ACHN (cell line): ENCODE data around the gene VCL.

ENCODE experiments used
- DNase-seq: peaks from one replicate; pipeline ENCODE4 v3.0.0-alpha.2; 2015
- in situ Hi-C: cut with HindIII; loops from 2 replicates; pipeline ENCODE4 v1.10.0; 2017; ENCODE audit warnings: low sequenced_read_pairs, low pct_ligation_motif_present, low pct_unique_long_range_greater_than_20kb

VCL gene

DNA sequence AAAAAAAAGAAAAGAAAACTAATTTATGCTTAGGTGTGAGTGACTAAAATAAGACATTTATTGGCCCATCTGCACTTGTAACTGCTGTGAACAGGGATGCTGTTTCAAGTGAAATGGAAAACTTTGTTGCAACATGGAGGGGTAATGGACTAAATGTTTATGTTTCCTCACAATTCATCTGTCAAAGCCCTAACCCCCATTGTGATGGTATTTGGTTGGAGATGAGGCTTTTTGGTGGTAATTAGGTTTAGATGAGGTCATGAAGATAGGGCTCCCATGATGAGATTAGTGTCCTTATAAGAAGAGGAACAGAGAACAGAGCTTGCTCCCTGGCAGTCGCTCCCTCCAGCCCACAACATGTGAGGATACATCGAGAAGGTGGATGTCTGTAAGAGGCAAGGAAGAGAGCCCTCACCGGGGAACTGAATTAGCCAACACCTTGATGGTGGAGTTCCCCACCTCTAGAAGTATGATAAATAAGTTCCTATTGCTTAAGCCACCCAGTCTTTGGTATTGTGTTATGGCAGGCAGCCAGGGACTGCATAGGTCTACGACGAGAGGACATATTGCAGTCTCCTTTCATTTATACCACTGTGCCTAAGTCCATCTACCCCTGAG is 28.6 kb upstream of the VCL start:
- DNase-seq, result no peak
- in situ Hi-C loops, result no loop called here

DNA sequence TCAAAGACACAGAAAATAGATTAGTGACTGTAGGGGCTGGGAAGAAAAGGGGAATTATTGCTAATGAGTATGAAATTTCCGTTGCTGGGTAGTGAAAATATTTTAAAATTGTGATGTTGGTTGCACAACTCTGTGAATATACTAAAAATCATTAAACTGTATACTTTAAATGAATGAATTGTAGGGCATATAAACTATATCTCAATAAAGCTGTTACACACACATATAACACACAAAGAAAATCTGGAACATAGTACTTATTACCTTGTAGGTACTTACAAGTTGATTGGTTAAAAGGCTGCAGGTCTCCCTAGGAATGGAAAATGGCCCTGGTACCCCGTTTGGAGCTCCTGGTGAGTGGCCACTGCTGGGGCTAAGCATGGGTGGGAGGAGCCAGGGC is 27.1 kb upstream of the VCL start:
- in situ Hi-C loops, result no loop called here
- no peak for DNase-seq

DNA sequence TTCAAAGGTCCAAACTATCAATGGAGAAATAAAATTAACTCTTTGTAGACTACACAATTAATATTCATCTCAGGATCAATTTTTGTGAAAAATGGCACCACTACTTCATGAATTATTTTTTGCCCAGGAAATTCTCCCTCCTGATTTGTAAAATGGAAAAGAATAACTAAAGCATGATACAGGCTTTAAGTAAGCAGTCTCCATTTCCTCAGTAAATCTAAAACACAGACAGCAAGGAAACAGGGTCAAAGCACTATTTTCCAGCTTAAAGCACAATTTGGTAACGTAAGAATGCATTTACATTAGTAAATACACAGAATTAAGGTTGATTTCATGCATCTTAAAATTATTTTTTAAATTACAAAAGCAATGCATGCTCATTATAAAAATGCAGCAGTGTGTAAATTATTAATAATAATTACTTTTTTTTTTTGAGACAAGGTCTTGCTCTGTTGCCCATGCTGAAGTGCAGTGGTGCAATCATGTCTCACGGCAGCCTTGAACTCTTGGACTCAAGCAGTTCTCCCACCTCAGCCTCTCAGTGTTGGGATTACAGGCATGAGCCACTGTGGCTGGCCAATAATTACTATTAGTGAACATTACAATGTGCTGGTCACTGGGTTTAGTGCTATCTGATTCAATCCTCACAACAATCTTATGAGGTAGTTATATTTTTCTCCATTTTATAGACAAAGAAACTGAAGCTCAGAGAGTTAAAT is 26.1 kb upstream of the VCL start:
- in situ Hi-C loops, result no loop called here
- DNase-seq, result no peak

DNA sequence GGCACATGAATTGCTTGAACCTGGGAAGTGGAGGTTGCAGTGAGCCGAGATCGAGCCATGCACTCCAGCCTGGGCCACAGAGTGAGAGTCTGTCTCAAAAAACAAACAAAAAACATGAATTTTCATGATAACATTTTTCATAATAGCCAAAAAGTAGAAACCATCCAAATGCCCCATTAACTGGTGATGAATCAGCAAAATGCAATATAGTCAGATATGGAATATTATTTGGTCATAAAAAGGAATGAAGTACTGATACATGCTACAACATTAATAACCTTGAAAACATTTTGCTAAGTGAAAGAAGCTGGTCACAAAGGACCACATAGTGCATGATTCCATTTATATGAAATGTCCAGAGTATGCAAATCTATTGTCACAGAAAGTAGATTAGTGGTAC is 24.5 kb upstream of the VCL start:
- in situ Hi-C loops, result no loop called here
- DNase-seq, result no peak

DNA sequence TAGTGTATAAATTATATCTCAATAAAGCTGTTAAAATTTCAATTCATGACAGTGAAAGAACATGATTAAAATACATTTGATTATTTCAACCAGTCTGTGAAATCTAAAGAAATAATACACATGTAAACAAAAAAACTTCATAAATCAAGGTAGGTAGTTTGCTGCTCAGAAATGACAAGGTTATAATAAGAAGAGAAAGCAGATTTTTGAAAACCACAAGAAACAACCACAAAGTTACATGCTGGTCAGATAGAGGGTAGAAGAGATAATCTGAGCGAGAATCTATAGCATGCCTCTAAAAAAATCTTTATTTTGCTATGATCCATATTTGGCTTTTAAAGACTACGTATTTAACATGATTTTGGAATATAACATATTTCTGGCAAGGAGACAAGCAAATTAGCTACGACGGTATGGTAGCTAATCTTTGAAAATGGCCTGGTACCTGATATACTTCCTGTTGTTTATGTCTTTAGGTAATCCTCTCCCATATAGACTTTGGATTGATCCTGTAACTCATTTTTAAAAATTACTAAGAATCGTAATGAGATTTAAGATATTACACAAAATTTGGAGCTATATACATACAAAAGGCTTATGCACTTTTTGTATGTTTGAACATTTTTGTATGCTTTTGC is 23.5 kb upstream of the VCL start:
- in situ Hi-C loops, result no loop called here
- DNase-seq, result no peak

DNA sequence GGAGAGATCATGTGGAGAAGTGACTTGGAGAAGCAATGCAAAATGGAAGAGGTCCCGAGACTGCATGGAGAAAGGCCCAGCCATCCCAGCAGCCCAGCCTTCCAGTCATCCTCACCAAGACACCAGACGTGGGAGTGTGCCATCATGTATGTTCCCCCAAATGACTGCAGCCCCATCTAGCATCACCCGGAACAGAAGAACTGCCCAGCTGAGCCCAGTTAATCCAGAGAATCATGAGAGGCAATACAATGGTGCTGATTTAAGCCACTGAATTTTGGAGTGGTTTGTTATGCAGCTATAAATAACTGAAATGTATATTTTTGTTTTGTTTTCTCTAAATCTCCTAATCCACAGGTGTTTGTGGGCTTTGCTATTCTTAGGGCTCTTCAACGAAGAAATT is 22.5 kb upstream of the VCL start:
- DNase-seq, result no peak

DNA sequence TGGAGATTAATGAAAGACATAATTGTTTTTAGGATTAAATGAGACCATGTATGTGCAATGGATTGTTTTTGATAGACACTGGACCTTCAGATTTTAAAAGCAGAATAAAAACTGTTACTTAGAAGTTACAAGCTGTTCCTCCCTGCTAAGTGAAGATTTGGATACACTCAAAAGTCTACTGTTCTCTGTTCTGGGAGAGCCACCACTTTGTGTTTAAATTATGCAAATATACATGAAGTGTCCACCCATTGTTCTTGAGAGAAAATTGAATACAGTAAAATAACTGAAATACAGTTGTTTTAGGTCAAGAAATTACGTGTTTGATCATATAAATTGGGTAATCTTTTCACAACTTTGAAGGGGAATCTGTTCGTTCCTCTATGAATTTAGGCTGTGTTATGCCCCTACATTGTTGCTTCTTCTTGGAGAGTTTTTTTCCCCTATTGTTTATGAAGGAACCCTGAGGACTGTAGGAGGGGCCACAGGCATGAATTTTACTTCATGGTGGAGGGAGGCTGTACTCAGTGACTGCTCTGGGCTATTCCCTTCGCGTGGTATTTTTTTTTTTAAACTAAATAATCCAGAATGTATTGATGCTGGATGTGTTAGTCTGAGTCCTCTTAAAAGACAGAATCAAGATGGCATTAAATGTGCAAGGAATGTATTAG is 18.6 kb upstream of the VCL start:
- in situ Hi-C loops, result no loop called here
- no peak for DNase-seq

More for the DNA sequence above, 22.5 kb upstream of the VCL start:
- in situ Hi-C loops, result no loop called here

DNA sequence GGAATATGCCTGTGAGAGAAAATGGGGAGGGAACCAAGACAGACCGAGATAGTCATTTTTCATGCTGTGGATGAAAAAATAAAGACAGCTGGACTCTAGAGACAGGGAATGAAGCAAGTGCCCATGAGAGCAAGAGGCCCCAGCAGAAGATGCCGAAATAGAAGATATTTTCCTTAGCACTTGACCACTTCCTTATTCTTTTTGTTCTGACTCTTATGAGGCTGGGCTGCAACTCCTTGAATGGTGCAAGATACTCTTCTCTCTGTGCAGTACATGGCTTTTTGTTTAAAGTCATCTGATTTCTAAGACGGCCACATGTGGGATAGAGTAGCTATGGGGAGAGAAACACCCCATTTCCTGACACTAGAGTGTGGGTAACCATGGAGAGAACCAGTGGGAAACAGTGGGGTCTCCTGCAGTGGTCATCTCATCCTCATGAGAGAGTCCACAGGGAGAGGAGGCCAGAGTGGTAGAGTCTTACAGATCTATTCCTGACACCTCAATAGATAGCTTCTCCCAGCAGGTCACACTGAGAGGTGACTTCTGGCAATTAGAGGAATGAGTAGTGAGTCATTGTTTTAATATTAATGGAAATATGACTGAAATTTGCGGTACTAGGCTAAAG is 18.0 kb upstream of the VCL start:
- in situ Hi-C loops, result no loop called here
- DNase-seq, result no peak

DNA sequence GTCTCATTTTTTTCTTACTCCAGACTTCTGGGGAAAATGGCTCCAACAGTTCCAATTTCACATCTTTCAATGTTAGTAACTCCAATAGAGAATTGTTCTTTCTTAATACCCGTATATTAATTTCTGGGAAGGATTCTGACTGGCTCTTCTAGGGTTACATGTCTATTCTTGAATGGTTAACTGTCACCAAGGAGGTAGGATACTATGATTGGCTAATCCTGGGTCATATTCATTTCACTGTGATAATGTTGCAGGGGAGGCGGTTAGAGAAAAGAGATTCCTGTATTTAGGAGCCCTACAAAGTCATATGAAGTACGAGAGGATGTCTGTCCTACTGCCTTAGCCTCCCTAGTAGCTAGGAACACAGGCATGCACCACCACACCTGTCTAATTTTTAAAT is 16.1 kb upstream of the VCL start:
- in situ Hi-C loops, result no loop called here
- no peak for DNase-seq

DNA sequence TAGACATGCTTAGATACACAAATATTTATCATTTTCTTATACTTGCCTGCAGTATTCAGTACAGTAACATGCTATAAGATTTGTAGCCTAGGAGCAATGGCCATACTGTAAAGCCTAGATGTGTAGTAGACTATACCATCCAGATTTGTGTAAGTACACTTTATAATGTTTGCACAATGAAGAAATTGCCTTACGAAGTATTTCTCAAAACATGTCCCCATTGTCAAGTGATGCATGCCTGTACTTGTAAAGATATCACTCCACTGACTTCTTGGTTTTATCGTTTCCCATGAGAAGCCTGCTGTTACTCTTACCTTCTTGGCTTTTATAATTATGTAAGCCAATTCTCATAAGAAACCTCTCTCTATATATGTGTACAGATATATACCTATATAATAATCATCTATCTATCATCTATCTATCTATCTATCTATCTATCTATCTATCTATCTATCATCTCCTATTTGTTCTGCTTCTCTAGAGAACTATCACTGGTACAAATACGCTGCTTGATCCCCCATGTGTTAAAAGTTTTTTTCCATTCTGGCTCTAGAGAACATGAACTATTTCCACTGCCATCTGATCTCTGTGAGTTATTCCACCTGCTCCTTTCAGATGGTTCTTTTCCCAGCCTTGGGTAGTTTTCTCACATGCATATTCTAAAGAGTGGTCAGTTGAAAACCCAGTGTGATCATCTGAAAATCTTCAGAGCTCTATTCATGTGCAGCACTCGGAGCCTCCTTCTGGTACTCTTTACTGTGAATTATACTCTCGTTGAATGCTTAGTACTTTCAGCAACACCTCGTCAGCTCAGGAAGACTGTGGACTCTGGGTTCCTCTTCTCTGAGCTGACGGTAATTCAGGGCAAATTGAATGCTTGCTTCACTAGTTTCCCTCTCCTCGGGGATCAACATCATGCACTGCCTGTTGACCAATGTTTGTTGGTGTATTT is 14.5 kb upstream of the VCL start:
- DNase-seq, result no peak
- in situ Hi-C loops, result no loop called here

DNA sequence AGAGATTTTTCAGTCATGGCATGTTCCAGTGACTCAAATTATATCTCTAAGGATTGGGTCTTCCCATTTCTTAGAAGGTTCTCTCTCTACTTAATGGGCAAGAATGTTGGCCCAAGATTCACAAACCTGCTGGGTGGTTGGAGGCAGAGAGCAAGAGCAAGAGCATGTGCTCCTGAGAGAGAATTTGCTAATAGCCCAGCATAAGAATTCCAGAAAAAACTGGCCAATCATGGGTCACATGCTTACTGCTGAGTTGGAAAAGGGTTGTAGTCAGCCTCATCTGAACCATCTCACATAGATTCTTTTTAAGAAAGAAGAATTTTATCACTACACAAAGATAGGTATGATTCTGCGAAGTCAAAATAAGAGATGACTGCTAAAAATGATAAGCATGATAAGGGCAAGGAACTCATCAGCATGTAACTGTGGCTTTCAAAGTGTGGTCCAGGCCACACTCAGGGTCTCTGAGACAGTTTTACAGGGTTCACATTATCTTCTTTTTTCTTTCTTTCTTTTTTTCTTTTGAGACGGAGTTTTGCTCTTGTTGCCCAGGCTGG is 8.2 kb upstream of the VCL start:
- in situ Hi-C loops, result no loop called here
- DNase-seq, result no peak

DNA sequence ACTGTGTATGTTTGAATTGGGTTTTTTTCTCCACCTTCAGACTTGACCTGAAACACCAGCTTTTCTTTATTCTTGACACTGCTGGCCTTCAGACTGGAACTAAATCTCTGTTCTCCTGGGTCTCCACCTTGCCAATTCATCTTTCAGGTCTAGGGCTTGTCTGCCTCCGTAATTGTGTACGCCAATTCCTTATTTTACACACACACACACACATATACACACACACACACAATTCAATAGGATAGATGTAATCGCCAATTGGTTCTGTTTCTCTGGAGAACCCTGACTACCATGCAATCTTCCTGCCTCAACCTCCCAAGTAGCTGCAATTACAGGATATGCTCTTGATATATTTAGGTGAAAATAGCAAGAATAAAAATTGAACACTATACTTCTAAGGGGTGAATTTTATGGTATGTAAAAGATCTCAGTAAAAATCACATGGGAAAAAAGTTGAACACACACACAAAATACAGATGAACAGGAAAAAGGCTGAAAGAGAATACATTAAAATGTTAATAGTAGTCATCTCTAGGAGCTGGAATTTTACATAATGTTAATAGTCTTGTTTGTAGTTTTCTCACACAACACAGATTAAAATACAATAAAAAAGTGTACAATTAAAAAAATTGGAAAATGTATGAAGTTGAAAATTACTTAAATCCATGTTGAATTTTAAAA is 6.6 kb upstream of the VCL start:
- DNase-seq, result no peak
- in situ Hi-C loops, result no loop called here

DNA sequence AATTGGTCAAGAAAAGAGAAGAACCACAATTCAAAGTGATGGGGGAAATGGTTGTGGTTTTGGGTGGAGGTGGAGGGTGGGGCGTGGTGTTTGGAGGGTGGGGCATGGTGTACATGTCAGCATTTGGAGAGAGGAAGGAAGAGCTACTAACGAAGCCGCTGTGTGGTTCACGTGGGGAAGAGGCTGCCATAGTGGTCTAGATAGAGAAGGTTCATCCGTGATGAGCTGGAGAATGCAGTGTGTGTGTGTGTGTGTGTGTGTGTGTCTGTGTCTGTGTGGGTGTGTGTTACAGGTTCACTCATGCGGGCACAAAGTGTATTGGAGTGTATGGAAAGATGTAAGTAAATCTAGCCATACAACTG is 6.1 kb upstream of the VCL start:
- in situ Hi-C loops, result no loop called here
- DNase-seq, result no peak

DNA sequence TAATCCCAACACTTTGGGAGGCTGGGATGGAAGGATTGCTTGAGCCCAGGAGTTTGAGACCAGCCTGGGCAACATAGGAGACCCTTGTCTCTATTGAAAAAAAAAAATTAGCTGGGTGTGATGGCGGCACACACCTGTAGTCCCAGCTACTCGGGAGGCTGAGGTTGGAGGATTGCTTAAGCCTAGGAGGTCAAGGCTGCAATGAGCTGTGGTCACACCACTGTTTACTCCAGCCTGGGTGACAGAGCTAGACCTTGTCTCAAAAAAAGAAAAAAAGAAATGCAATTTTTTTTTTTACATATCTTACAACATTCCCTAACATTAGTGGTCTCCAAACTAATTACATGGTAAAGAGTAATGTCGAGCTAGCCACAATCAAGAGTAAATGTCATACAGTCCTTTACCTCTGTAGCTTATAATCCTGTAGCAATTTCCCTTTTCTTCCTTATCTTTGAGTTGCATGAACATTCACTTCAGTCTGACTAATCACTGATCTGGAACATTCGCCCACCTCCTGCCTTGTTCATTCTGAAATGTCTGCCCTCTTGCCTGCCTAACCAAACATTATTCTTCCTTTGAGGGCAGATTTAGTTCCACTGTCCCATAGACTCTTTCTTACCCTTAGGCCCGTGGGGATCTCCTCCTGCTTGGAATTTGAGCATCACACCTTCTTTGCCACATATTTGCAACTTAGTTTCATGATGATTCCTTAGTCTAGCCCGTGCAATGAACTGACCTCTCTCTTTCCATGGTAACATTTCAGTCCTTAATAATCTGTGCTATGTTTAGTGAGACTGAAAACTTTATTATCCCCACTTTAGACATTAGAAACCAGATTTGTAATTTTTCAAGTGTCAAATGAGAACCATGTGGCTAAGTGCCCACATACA is 4.8 kb upstream of the VCL start:
- in situ Hi-C loops, result no loop called here
- no peak for DNase-seq

DNA sequence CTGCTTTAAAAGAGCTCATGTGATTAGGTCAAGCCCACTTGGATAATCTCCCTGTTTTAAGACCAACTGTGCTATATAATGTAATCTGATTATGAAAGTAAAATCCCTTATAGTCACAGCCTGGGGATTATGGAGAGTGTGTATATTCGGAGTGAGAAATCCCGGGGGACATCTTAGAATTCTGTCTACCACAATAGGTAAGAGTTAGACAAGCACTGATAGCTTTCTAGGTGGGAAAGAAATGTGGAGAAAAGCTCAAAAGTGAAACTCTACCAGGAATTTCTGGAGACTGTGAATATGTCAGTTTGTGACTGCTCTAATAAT is 2.9 kb upstream of the VCL start:
- in situ Hi-C loops, result no loop called here
- no peak for DNase-seq

DNA sequence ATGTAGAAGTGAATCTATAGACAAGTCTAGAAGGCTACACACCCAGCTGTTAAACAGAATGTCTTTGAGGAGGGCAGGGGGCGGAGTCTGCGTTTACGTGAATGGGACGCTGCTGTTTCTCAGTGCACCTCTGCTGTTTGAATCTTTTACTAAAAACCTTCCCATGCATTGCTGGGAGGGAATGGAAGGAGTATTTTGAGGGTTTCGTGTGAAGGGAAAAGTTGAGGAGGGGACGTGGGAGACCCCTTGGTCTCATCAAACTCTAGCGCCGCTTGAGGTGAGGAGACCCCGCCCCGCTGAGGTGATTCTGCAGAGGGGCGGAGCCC is 492 bp upstream of the VCL start:
- in situ Hi-C loops, result no loop called here
- DNase-seq, result no peak

DNA sequence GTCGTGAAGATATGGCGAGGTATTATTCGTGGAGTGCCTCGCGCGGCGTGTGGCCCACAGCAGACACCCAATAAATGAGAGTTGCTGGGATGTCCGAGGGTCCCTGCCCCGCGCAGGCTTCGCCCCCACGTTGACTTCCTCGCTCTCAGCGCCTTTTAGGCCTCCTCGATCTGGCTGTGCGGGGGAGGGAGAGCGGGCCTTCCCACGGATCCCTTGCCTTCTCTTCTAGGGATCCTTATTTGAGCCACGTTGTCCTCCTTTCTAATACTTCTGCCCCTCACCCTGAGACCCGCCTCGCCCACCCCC is 660 bp downstream of the VCL start:
- no peak for DNase-seq

More for the DNA sequence above, 660 bp downstream of the VCL start:
- in situ Hi-C loops, result no loop called here
